ENCODE data around the gene SEPTIN5. TPM values are rescaled to one million over a fixed set of nuclear protein-coding genes. Genes with fewer than 3 reads are reported as not detected.

Gene SEPTIN5
- total RNA-seq, 1 experiment from 2014 or later = not detected

Other genes starting within 250 kb of the SEPTIN5 start
- gene UFD1, start 235.3 kb upstream of the SEPTIN5 start, total RNA-seq (2014; rRNA removed; shearing (Covaris generic)) = 146 and 147 TPM in 2 replicates
- gene CDC45, start 234.6 kb upstream of the SEPTIN5 start, total RNA-seq (2014; rRNA removed; shearing (Covaris generic)) = 71.3 and 86.5 TPM in 2 replicates
- gene CLDN5, start 190.1 kb upstream of the SEPTIN5 start, total RNA-seq (2014; rRNA removed; shearing (Covaris generic)) = not detected in 2 replicates
- not detected in 2 replicates for gene GP1BB, start 9.0 kb downstream of the SEPTIN5 start, total RNA-seq (2014; rRNA removed; shearing (Covaris generic))
- gene TBX1, start 46.3 kb downstream of the SEPTIN5 start, total RNA-seq (2014; rRNA removed; shearing (Covaris generic)) = not detected in 2 replicates
- 96.1 and 115 TPM in 2 replicates for gene GNB1L, start 140.4 kb downstream of the SEPTIN5 start, total RNA-seq (2014; rRNA removed; shearing (Covaris generic))
- 37.9 and 42.8 TPM in 2 replicates for gene RTL10, start 140.4 kb downstream of the SEPTIN5 start, total RNA-seq (2014; rRNA removed; shearing (Covaris generic))
- 665 and 669 TPM in 2 replicates for gene COMT, start 227.3 kb downstream of the SEPTIN5 start, total RNA-seq (2014; rRNA removed; shearing (Covaris generic))
- gene TXNRD2, start 227.3 kb downstream of the SEPTIN5 start, total RNA-seq (2014; rRNA removed; shearing (Covaris generic)) = 88.4 and 95.8 TPM in 2 replicates